Fibroblast of skin of abdomen (primary cell): ENCODE measurements around the gene C19orf85.

Experiments
- DNase-seq: peaks from one replicate; pipeline ENCODE4 v3.0.0-alpha.2; 2013

C19orf85 gene

GRCh38 chr19:55489711-55490477 lies 25.3 kb upstream of the C19orf85 start:
- no peak for DNase-seq

- DNase-seq = no peak
Observed at GRCh38 chr19:55488986-55489710, 24.6 kb upstream of the C19orf85 start.

- peak; percentile 67 for DNase-seq
Observed at GRCh38 chr19:55487924-55488687, 23.6 kb upstream of the C19orf85 start, which contains the start of gene SSC5D. Gene SSC5D (plus strand): TSS chr19:55488436. CDS start chr19:55488590, 154 bp downstream.

- peak; percentile 96 for DNase-seq
Observed at GRCh38 chr19:55486971-55487923, 22.7 kb upstream of the C19orf85 start.

- no peak for DNase-seq
Observed at GRCh38 chr19:55486043-55486970, 21.8 kb upstream of the C19orf85 start.

- DNase-seq = no peak
Observed at GRCh38 chr19:55485439-55486011, 21.0 kb upstream of the C19orf85 start.

GRCh38 chr19:55484593-55485438 lies 20.3 kb upstream of the C19orf85 start, which contains the start of gene NAT14:
Gene NAT14 (plus strand): TSS chr19:55485188. CDS start chr19:55485709, 521 bp downstream.
- peak; percentile 61 for DNase-seq

GRCh38 chr19:55483706-55484592 lies 19.4 kb upstream of the C19orf85 start:
- no peak for DNase-seq

- DNase-seq = no peak
Observed at GRCh38 chr19:55482967-55483705, 18.6 kb upstream of the C19orf85 start.

- no peak for DNase-seq
Observed at GRCh38 chr19:55482156-55482961, 17.8 kb upstream of the C19orf85 start.

GRCh38 chr19:55481794-55482155 lies 17.2 kb upstream of the C19orf85 start:
- DNase-seq = no peak

GRCh38 chr19:55481148-55481793 lies 16.7 kb upstream of the C19orf85 start:
- no peak for DNase-seq

GRCh38 chr19:55479451-55480230 lies 15.1 kb upstream of the C19orf85 start:
- DNase-seq = no peak

GRCh38 chr19:55479045-55479444 lies 14.5 kb upstream of the C19orf85 start:
- DNase-seq = no peak

GRCh38 chr19:55478364-55478763 lies 13.8 kb upstream of the C19orf85 start:
- DNase-seq = no peak
